B cell (primary cell): Measurements from ENCODE around the gene SNTG2. TPM values are rescaled to one million over a fixed set of nuclear protein-coding genes. Genes with fewer than 3 reads are reported as not detected.

Source experiments
- ATAC-seq: fragments of 200-7000 bp; cut with Tn5 transposase; one replicate; pipeline ENCODE4 v1.10.0; 2021; ENCODE audit warnings: low read depth, mild to moderate bottlenecking, moderate number of reproducible peaks, moderate library complexity
- CTCF ChIA-PET: fragments of 350-600 bp; sonication (Branson Sonifier 250); formaldehyde crosslinking; loops from one replicate; lab custom pipeline; 2021; ENCODE audit warnings: antibody characterized with exemption, inconsistent platforms; lab: Charles Lee
- POLR2A ChIA-PET: fragments of 350-600 bp; sonication (Branson Sonifier 250); formaldehyde crosslinking; loops from one replicate; lab custom pipeline; 2021; ENCODE audit warnings: antibody characterized with exemption; lab: Charles Lee
- DNase-seq: peaks from one replicate; pipeline ENCODE4 v3.0.0; 2013
- H2AFZ ChIP-seq: 2 replicates; pipeline ENCODE4 v1.6.1; 2012; ENCODE audit warnings: mild to moderate bottlenecking, low read depth, low read length; ENCODE audit not compliant: insufficient read depth, poor library complexity, severe bottlenecking
- H3K27ac ChIP-seq, 2 donors: 1 replicate in 1 of 2; 2 replicates in 1 of 2; pipeline ENCODE4 v1.5.1; 2012 to 2013; ENCODE audit warnings: low read length in 2 of 2, mild to moderate bottlenecking in 2 of 2, moderate library complexity in 1 of 2
- H3K27me3 ChIP-seq, 4 experiments: fragments of 200-600 bp in 1 of 4; sonication (generic) in 1 of 4; replicated peaks in 1 of 4; 1 replicate in 2 of 4; 2 replicates in 2 of 4; pipeline versions ENCODE4 v1.6.1 to v1.7.0; 2013 to 2016; ENCODE audit warnings: low read length in 3 of 4, mild to moderate bottlenecking in 2 of 4, mixed read lengths in 1 of 4, moderate library complexity in 1 of 4; ENCODE audit not compliant: insufficient read depth in 4 of 4, control insufficient read depth in 3 of 4; ENCODE audit errors: control extremely low read depth in 1 of 4
- H3K36me3 ChIP-seq, 2 experiments: replicated peaks in 1 of 2; 1 replicate in 1 of 2; 2 replicates in 1 of 2; pipeline versions ENCODE4 v1.6.1 to v1.7.1; 2013; ENCODE audit warnings: low read length in 1 of 2; ENCODE audit not compliant: insufficient read depth in 2 of 2, control insufficient read depth in 1 of 2; ENCODE audit errors: control extremely low read depth in 1 of 2, extremely low read depth in 1 of 2
- H3K4me1 ChIP-seq, 2 donors: fragments of 200-600 bp in 1 of 2; sonication (generic) in 1 of 2; 1 replicate in 1 of 2; 2 replicates in 1 of 2; pipeline versions ENCODE4 v1.5.1 to v1.6.1; 2013 to 2017; ENCODE audit warnings: low read length in 2 of 2; ENCODE audit not compliant: control insufficient read depth in 2 of 2, insufficient read depth in 2 of 2
- H3K4me2 ChIP-seq: replicated peaks from 2 replicates; pipeline ENCODE3; 2012; ENCODE audit warnings: mild to moderate bottlenecking, low read depth, low read length; ENCODE audit not compliant: poor library complexity, severe bottlenecking
- H3K4me3 ChIP-seq, 5 experiments: fragments of 200-600 bp in 1 of 5; sonication (generic) in 1 of 5; 1 replicate in 3 of 5; 2 replicates in 2 of 5; pipeline versions ENCODE4 v1.5.1 to v1.7.0; 2011 to 2016; ENCODE audit warnings: low read length in 4 of 5, mild to moderate bottlenecking in 4 of 5, low read depth in 2 of 5, control low read depth in 1 of 5, moderate library complexity in 1 of 5; ENCODE audit not compliant: insufficient read depth in 1 of 5; ENCODE audit errors: control extremely low read depth in 1 of 5, extremely low read depth in 1 of 5
- H3K79me2 ChIP-seq: fragments of 200-600 bp; sonication (generic); one replicate; pipeline ENCODE4 v1.6.0; 2016; ENCODE audit warnings: low read length; ENCODE audit not compliant: control insufficient read depth, insufficient read depth
- H3K9ac ChIP-seq: fragments of 200-600 bp; sonication (generic); 2 replicates; pipeline ENCODE4 v1.6.1; 2017; ENCODE audit warnings: mild to moderate bottlenecking, low read length, moderate library complexity
- H3K9me3 ChIP-seq, 3 donors: one replicate each; pipeline versions ENCODE4 v1.6.1 to v1.7.1; 2013; ENCODE audit warnings: low read length in 2 of 3; ENCODE audit not compliant: control insufficient read depth in 2 of 3, insufficient read depth in 1 of 3; ENCODE audit errors: control extremely low read depth in 1 of 3
- H4K20me1 ChIP-seq: 2 replicates; pipeline ENCODE4 v1.6.0; 2012; ENCODE audit warnings: mild to moderate bottlenecking, low read length; ENCODE audit not compliant: insufficient read depth, control insufficient read depth, poor library complexity, severe bottlenecking
- H3K27ac Mint-ChIP-seq: one replicate; pipeline ENCODE4 v1.8.0; 2021; ENCODE audit warnings: mixed read lengths
- H3K27me3 Mint-ChIP-seq: one replicate; pipeline ENCODE4 v1.8.0; 2021; ENCODE audit warnings: mixed read lengths
- H3K4me1 Mint-ChIP-seq: one replicate; pipeline ENCODE4 v1.8.0; 2021; ENCODE audit warnings: mixed read lengths
- H3K4me3 Mint-ChIP-seq: one replicate; pipeline ENCODE4 v1.8.0; 2021; ENCODE audit warnings: mixed read lengths
- H3K9me3 Mint-ChIP-seq: one replicate; pipeline ENCODE4 v1.8.0; 2022; ENCODE audit warnings: mixed read lengths; ENCODE audit not compliant: insufficient read depth
- CTCF ChIP-seq: fragments of 200-600 bp; IDR thresholded peaks from one replicate; pipeline ENCODE4 v1.8.0; 2022; ENCODE audit warnings: antibody characterized with exemption, mild to moderate bottlenecking
- EZH2 ChIP-seq: IDR thresholded peaks from 2 replicates; pipeline ENCODE4 v1.6.1; 2012; ENCODE audit warnings: borderline replicate concordance, low read depth, mild to moderate bottlenecking, moderate library complexity, low read length; ENCODE audit not compliant: insufficient read depth, poor library complexity, severe bottlenecking
- WGBS: methylation state at CpG from one replicate; pipeline ENCODE4 v1.1.5; 2013; ENCODE audit warnings: missing lambda C conversion rate; ENCODE audit not compliant: insufficient coverage; 5-methylcytosine and 5-hydroxymethylcytosine counted together
- intact Hi-C: fragments of 100-400 bp; cut with micrococcal nuclease; formaldehyde crosslinking; loops from one replicate; pipeline ENCODE4 v1.10.0; 2022
- polyA plus RNA-seq: library from polyadenylated mRNA; depleted of rRNA; stranded (reverse); fragments of >200 nt; gene quantifications from 2 replicates; pipeline ENCODE4 v1.2.3, GENCODE V29; 2012
- total RNA-seq, 2 donors: library from RNA; stranded (reverse); fragments of 120-200 nt in 1 of 2; gene quantifications; 1 replicate in 1 of 2; 2 replicates in 1 of 2; pipeline versions ENCODE4 v1.2.3 to v1.2.4, GENCODE V29; 2013 to 2022

The SNTG2 gene
- total and polyA plus RNA-seq, 2 donors (not counting 1 experiment from before 2014, with no cell fraction given), result 2.1 to 2.4 TPM

DNA sequence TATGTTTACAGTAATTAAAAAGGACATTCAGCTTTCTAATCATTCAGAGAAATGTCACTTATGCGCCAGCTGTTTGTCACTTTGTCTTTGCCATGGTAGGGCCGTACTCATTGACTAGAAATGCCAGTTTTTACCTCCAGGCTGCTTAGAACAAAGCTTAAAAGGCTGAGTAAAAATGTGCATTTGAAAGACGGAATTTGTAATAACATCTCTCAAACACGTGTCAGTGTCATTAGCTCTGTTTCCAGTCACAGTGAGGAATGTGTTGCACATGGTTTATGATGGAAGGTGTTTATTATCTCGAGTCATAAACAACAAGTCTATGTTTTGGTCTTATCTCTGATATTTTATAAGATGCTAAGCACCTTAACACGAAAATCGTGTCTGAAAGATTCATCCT, 118.2 kb downstream of the SNTG2 start:
- WGBS, result 100% methylated on average over 2 of the region's 7 CpGs
- Histone ChIP-seq H3K27me3 (no peaks in the 10 kb centered on the region), H3K9ac (no peak overlapping the region), H3K27ac (no peak overlapping the region), H3K4me2 (no peak overlapping the region), H4K20me1 (no peaks in the 10 kb centered on the region), H3K36me3 (no peaks in the 10 kb centered on the region), H2AFZ (no peak overlapping the region), H3K4me1 (no peaks in the 10 kb centered on the region), H3K79me2 (no peaks in the 10 kb centered on the region), H3K4me3 (no peak overlapping the region), H3K9me3 (peaks cover 0 to 4% (median 0%) of the 10 kb centered on the region in 3 donors)
- DNase-seq (no peak), ATAC-seq (no peak)
- no peak overlapping the region for H3K27ac Mint-ChIP-seq
- intact Hi-C loops, result no loop called here
- H3K27me3 Mint-ChIP-seq, result no peaks in the 10 kb centered on the region
- ChIA-PET POLR2A (no interaction called here), CTCF (no interaction called here)
- TF ChIP-seq CTCF (no peak), EZH2 (no peak)
- no peaks in the 10 kb centered on the region for H3K9me3 Mint-ChIP-seq
- no peaks in the 10 kb centered on the region for H3K4me1 Mint-ChIP-seq
- H3K4me3 Mint-ChIP-seq, result no peak overlapping the region

DNA sequence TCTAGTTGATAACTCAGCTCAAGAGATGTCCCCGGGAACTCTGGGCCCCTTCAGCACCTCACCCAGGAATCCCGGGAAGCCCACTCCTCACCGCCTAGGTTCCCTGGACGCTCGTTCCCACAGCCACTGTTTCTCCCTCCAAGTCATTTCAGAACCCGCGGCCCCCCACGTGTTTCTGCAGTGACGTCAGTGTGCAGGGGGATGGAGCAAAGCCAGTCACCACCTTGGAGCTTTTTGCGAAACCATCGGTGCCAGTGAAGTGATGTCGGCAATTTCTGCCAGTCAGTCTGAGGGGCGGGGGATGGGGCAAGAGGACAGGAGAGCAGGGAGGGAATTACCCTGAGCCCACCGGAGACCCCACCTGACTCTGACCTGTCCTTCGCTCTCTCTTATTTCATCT, 119.2 kb downstream of the SNTG2 start:
- H3K9ac ChIP-seq, result no peak overlapping the region
- 93% methylated on average over 11 of the region's 15 CpGs for WGBS
- H3K4me3 ChIP-seq, result no peak overlapping the region
- Mint-ChIP-seq H3K4me3 (no peak overlapping the region), H3K4me1 (no peaks in the 10 kb centered on the region), H3K9me3 (no peaks in the 10 kb centered on the region), H3K27ac (no peak overlapping the region), H3K27me3 (no peaks in the 10 kb centered on the region)
- DNase-seq (no peak), ATAC-seq (no peak)
- no peak overlapping the region for H3K27ac ChIP-seq
- TF ChIP-seq CTCF, result no peak
- H3K4me2 ChIP-seq, result no peak overlapping the region
- no peaks in the 10 kb centered on the region for H3K4me1 ChIP-seq
- H3K36me3 ChIP-seq, result no peaks in the 10 kb centered on the region
- intact Hi-C loops, result no loop called here
- no peaks in the 10 kb centered on the region for H3K27me3 ChIP-seq
- ChIA-PET POLR2A (no interaction called here), CTCF (no interaction called here)
- H3K79me2 ChIP-seq, result no peaks in the 10 kb centered on the region
- H4K20me1 ChIP-seq, result no peaks in the 10 kb centered on the region
- H2AFZ ChIP-seq, result no peak overlapping the region
- peaks cover 0 to 4% (median 0%) of the 10 kb centered on the region in 3 donors for H3K9me3 ChIP-seq
